Vagina (tissue), 2 donors: ENCODE measurements around the gene GSTT4. TPM values are rescaled to one million over a fixed set of nuclear protein-coding genes. Genes with fewer than 3 reads are reported as not detected.
"Not testable (repeated sequence)": the region's sequence is repeated elsewhere in the genome, so short reads cannot be mapped to it uniquely, and the experiment has no call there.

Source experiments
- DNase-seq, 2 donors: peaks; one replicate each; pipeline ENCODE4 v3.0.0-alpha.2; 2017; ENCODE audit errors: extremely low spot score in 2 of 2
- H3K27ac ChIP-seq: fragments of 200-600 bp; sonication (generic); one replicate; pipeline ENCODE4 v1.5.1; 2019
- H3K27me3 ChIP-seq: fragments of 200-600 bp; sonication (generic); one replicate; pipeline ENCODE4 v1.5.1; 2019
- H3K36me3 ChIP-seq, 2 donors: fragments of 200-600 bp; sonication (generic); one replicate each; pipeline ENCODE4 v1.5.1; 2017 to 2019
- H3K4me1 ChIP-seq: fragments of 200-600 bp; sonication (generic); one replicate; pipeline ENCODE4 v1.5.1; 2019
- H3K4me3 ChIP-seq, 2 donors: fragments of 200-600 bp; sonication (generic); 1 replicate in 1 of 2; 2 replicates in 1 of 2; pipeline ENCODE4 v1.5.1; 2016 to 2019
- H3K9me3 ChIP-seq: fragments of 200-600 bp; sonication (generic); one replicate; pipeline ENCODE4 v1.5.1; 2019
- POLR2A ChIP-seq, 2 donors: fragments of 450-650 bp; IDR thresholded peaks; one replicate each; pipeline ENCODE4 v1.6.1; 2017; ENCODE audit warnings: antibody characterized with exemption in 2 of 2, mild to moderate bottlenecking in 2 of 2, moderate library complexity in 2 of 2
- POLR2AphosphoS5 ChIP-seq, 2 donors: sonication (generic); formaldehyde crosslinking; IDR thresholded peaks; one replicate each; pipeline ENCODE4 v1.9.0; 2017; ENCODE audit warnings: antibody characterized with exemption in 2 of 2, mild to moderate bottlenecking in 2 of 2, low read depth in 1 of 2; ENCODE audit not compliant: insufficient read depth in 1 of 2
- intact Hi-C: fragments of 100-400 bp; cut with DNase I; formaldehyde crosslinking; loops from one replicate; pipeline ENCODE4 v1.15.1; 2023
- total RNA-seq: library from RNA; depleted of rRNA; stranded (reverse); fragments of >200 nt; gene quantifications from one replicate; pipeline ENCODE4 v1.2.3, GENCODE V29; 2016
- TF ChIP-seq, protein P1 (sequence below), 3 experiments: fragments of 450-650 bp in 2 of 3; fragments of 200-600 bp in 1 of 3; sonication (generic) in 1 of 3; IDR thresholded peaks; one replicate each; pipeline ENCODE4 v1.5.1; 2017 to 2019; ENCODE audit warnings: antibody characterized with exemption in 3 of 3, mild to moderate bottlenecking in 2 of 3, moderate library complexity in 2 of 3

Gene GSTT4
- total RNA-seq, 1 donor from 2014 or later, result not detected

DNA sequence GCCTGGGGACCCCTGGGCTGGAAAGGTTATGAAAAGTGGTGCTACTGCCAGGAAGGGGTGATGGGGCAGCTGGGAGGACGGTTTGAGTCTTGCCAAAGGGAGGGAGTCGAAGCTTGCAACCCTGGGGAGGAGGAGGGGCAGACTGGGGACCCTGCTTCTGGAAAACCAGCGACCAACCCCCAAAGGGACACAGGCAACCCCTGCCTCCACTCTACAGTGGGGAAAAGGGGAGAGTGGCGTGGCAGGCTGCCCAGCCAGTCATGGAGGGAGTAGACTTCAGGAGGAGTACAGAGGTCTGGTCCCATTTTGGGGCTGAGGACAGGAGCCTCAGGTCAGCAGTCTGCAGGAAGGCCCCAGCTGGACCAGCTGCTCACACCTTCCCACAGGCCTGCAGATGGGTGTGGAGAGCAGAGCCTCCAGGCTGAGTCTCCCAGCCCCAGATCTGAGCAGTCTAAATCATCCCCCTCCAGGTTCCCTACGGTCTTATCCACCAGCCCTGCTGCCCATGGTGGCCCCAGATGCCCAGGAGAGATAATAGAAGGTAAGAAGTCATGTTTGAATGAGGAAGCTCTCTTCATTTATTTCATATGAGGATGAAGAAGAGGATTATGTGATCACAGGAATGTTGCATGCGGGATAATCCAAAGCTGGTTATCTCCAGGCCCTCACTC is 34.3 kb downstream of the GSTT4 start:
- TF ChIP-seq POLR2AphosphoS5 (IDR thresholded peaks at IDR 0.05; ENCODE audit: insufficient read depth in 1 of 2, low read depth in 1 of 2), result no peak
- no peaks in the 10 kb centered on the region for H3K9me3 ChIP-seq
- no peak overlapping the region for H3K27ac ChIP-seq
- intact Hi-C loops, result loop anchor here (5.0 kb wide), 1 partner anchor 44 kb away; no protein-coding TSS in a partner anchor
- no peaks in the 10 kb centered on the region for H3K27me3 ChIP-seq
- no peak overlapping the region for H3K4me3 ChIP-seq
- H3K4me1 ChIP-seq, result no peaks in the 10 kb centered on the region
- peaks cover 0 to 25% of the 10 kb centered on the region in 2 donors for H3K36me3 ChIP-seq
- DNase-seq, result no peak

DNA sequence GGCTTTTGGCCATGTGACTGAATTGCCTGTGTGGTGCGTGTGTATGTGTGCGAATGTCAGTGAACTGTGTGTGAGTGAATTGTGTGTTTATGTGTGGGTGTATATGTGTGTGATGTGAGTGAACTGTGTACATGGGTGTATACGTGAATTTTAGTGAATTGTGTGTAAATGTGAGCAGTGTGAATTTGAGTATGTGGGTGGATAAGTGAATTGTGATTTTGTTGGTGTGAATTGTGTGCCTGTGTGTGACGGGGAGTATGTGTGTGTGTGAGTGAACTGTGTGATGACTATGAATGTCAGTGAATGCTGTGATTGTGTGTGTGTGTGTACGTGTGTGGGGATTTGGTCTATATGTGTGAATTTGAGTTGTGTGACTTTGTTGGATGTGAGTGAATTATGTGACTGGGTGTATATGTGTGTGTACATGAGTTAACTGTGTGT is 35.0 kb downstream of the GSTT4 start:
- Histone ChIP-seq H3K4me3 (no peak overlapping the region), H3K27me3 (no peaks in the 10 kb centered on the region), H3K36me3 (peaks cover 0 to 25% of the 10 kb centered on the region in 2 donors), H3K27ac (no peak overlapping the region), H3K4me1 (no peaks in the 10 kb centered on the region), H3K9me3 (no peaks in the 10 kb centered on the region)
- TF ChIP-seq POLR2AphosphoS5 (IDR thresholded peaks at IDR 0.05; ENCODE audit: insufficient read depth in 1 of 2, low read depth in 1 of 2), result no peak
- TF ChIP-seq POLR2A (IDR thresholded peaks at IDR 0.05), result no peak
- TF ChIP-seq, protein P1, sequence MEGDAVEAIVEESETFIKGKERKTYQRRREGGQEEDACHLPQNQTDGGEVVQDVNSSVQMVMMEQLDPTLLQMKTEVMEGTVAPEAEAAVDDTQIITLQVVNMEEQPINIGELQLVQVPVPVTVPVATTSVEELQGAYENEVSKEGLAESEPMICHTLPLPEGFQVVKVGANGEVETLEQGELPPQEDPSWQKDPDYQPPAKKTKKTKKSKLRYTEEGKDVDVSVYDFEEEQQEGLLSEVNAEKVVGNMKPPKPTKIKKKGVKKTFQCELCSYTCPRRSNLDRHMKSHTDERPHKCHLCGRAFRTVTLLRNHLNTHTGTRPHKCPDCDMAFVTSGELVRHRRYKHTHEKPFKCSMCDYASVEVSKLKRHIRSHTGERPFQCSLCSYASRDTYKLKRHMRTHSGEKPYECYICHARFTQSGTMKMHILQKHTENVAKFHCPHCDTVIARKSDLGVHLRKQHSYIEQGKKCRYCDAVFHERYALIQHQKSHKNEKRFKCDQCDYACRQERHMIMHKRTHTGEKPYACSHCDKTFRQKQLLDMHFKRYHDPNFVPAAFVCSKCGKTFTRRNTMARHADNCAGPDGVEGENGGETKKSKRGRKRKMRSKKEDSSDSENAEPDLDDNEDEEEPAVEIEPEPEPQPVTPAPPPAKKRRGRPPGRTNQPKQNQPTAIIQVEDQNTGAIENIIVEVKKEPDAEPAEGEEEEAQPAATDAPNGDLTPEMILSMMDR (IDR thresholded peaks at IDR 0.05), result no peak
- DNase-seq, result no peak
- intact Hi-C loops, result loop anchor here (5.0 kb wide), 1 partner anchor 43 kb away; no protein-coding TSS in a partner anchor

DNA sequence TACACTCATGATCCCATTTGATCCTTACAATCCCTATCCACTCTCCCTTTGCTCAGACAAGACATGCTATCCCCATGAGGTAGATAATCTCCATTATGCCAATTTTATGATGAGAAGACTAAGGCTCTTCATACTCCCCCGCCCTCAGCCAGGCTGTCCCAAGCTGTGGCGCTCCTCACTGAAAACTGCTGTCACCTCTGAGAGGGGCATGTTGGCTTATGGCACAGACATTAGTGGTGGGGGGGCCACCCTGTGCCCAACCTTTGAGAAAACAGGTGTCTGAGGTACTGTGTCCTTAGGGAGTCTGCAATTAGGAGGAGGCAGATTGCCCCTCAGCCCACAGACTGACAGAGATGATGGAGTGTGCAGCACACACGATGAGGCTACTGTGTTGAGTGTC is 36.2 kb downstream of the GSTT4 start:
- Histone ChIP-seq H3K36me3 (peaks cover 0 to 25% of the 10 kb centered on the region in 2 donors), H3K4me3 (no peak overlapping the region), H3K9me3 (no peaks in the 10 kb centered on the region), H3K27ac (no peak overlapping the region), H3K27me3 (no peaks in the 10 kb centered on the region), H3K4me1 (no peaks in the 10 kb centered on the region)
- intact Hi-C loops, result no loop called here
- TF ChIP-seq POLR2AphosphoS5 (IDR thresholded peaks at IDR 0.05; ENCODE audit: insufficient read depth in 1 of 2, low read depth in 1 of 2) (no peak), POLR2A (IDR thresholded peaks at IDR 0.05) (no peak)
- TF ChIP-seq, protein P1 (IDR thresholded peaks at IDR 0.05), result no peak
- DNase-seq, result no peak

DNA sequence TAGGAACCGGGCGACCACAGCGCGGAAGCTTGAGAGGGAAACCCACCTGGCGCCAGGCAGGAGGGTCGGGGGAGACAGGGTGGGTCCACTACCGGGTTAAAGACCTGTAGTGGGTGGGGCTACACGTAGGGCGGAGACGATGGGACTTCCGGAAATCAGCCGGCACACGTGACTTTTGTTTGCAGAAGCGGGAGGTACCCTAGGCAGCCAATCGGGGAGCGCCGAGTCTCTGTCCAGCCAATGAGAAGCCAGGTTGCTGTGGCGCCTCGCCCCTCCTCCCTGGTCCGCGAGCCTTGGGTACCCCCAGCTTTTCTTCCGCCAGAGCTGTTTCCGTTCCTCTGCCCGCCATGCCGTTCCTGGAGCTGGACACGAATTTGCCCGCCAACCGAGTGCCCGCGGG is 38.7 kb downstream of the GSTT4 start, which contains the start of gene DDTL:
Gene DDTL (plus strand): TSS at position 321 of the 400 bp plus-strand sequence. CDS start 27 bp downstream, at position 348.
- H3K4me3 ChIP-seq, H3K27ac ChIP-seq, intact Hi-C loops, DNase-seq, H3K4me1 ChIP-seq, H3K27me3 ChIP-seq, H3K9me3 ChIP-seq: not testable (repeated sequence)
- peaks cover 0 to 25% of the 10 kb centered on the region in 2 donors for H3K36me3 ChIP-seq

DNA sequence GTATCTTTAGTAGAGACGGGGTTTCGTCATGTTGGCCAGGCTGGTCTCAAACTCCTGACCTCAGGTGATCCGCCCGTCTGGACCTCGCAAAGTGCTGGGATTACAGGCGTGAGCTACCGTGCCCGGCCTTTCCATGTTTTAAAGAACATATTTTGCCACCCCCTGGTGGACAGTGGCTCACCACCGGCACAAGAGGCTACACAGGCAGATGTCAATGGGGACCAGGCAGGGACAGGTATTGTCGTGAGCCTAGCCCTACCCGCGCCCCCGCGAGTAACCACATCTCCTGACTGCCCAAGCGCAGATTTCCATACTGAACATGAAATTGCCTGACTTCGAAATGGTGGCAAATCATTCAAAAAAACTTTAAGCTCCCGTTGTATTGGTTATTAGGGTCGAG is 39.2 kb downstream of the GSTT4 start:
- H3K4me3 ChIP-seq, H3K27ac ChIP-seq, H3K9me3 ChIP-seq, intact Hi-C loops, H3K4me1 ChIP-seq, H3K27me3 ChIP-seq, DNase-seq: not testable (repeated sequence)
- H3K36me3 ChIP-seq, result peaks cover 0 to 22% of the 10 kb centered on the region in 2 donors

DNA sequence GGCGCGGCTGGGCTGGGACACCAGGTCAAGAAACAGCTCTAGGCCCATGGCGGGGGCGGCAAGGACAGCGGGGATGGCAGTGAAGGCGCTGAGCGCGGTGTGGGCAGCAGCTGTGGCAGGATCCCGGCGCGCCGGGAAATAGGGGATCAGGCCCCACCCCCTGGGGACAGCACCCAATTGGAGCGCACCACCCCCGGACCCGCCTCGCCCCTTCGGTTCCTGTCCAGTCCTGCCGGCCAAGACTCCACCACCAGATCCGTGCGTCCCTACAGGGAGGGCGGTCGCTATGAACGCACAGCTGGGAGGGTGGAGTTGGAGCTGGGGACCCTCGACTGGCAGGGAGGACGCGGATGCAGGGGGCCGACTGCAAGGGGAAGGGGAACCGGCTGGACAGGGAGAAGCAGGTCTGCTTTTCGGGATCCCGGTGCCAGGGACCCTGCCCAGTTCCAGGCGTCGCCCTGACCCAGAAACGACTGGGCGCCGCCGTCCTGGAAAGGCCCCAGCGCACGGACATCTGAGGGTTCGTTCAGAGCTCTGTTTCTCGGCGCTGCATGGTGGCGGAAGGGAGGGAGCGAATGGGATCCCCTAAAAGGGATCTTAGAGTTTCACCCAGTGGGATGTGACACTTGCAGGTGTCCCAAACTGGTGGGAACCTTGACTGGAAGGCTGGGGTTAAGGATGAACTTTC is 44.0 kb downstream of the GSTT4 start, which contains the start of gene GSTT2B:
Gene GSTT2B (minus strand): TSS at position 112 of the 688 bp plus-strand sequence. CDS start 64 bp downstream, at position 48.
- H3K27ac ChIP-seq, H3K4me1 ChIP-seq, intact Hi-C loops, H3K9me3 ChIP-seq, H3K27me3 ChIP-seq, H3K36me3 ChIP-seq, H3K4me3 ChIP-seq, DNase-seq: not testable (repeated sequence)
